Measurements from ENCODE around the gene CA4. TPM values are rescaled to one million over a fixed set of nuclear protein-coding genes. Genes with fewer than 3 reads are reported as not detected.
"Not testable (repeated sequence)": the region's sequence is repeated elsewhere in the genome, so short reads cannot be mapped to it uniquely, and the experiment has no call there.

Gene CA4
- total and polyA plus RNA-seq, 4 donors = 0.14 to 0.67 (median 0.44) TPM

DNA sequence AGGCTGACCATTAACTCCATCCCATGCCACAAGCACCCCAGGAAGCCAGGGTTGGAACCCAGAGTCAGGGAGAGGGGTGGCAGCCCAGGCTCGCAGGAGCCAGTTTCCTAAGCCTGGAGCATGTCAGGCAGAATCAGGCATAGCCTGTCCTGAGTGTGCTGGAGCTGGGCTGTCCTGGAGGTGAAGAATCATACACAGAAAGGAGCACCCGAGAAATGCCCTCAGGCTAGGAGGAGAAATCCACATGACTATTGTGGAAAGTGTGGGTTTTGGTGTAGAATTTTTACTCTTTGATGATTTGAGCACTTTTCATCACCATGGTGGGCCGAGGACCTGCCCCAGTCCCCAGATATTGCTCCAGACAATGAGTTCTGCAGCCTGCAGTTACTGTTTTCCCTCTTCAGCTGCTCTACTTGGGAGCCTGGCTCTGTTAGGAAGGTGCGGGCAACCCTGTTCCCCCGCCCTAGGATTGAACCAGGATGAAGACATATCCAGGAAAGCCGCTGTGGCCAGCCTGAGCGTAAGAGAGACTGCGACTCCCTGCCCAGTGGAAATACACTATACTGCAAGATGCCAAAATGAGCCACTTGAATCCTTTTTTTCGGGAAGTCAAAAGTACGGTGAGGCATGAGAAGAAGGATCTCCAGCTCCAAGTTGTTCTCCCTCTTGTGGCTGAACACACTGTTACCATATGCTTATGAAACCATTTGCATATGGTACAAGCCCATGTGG is 42.1 kb upstream of the CA4 start (continued):
- TF ChIP-seq, protein P1, sequence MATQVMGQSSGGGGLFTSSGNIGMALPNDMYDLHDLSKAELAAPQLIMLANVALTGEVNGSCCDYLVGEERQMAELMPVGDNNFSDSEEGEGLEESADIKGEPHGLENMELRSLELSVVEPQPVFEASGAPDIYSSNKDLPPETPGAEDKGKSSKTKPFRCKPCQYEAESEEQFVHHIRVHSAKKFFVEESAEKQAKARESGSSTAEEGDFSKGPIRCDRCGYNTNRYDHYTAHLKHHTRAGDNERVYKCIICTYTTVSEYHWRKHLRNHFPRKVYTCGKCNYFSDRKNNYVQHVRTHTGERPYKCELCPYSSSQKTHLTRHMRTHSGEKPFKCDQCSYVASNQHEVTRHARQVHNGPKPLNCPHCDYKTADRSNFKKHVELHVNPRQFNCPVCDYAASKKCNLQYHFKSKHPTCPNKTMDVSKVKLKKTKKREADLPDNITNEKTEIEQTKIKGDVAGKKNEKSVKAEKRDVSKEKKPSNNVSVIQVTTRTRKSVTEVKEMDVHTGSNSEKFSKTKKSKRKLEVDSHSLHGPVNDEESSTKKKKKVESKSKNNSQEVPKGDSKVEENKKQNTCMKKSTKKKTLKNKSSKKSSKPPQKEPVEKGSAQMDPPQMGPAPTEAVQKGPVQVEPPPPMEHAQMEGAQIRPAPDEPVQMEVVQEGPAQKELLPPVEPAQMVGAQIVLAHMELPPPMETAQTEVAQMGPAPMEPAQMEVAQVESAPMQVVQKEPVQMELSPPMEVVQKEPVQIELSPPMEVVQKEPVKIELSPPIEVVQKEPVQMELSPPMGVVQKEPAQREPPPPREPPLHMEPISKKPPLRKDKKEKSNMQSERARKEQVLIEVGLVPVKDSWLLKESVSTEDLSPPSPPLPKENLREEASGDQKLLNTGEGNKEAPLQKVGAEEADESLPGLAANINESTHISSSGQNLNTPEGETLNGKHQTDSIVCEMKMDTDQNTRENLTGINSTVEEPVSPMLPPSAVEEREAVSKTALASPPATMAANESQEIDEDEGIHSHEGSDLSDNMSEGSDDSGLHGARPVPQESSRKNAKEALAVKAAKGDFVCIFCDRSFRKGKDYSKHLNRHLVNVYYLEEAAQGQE (IDR thresholded peaks at IDR 0.05) = no peak
- no peak for TF ChIP-seq JUND (IDR thresholded peaks at IDR 0.05)
- no peak for TF ChIP-seq YY1 (IDR thresholded peaks at IDR 0.05)
- TF ChIP-seq NR2F2 (IDR thresholded peaks at IDR 0.05) = no peak
- TF ChIP-seq SP1 (IDR thresholded peaks at IDR 0.05) = no peak
- no peak for TF ChIP-seq RXRA (IDR thresholded peaks at IDR 0.05)
- no peak for TF ChIP-seq HNF4G (IDR thresholded peaks at IDR 0.05)

- not testable (repeated sequence) for H3K36me3 ChIP-seq (ENCODE audit: control insufficient read depth in 4 of 4, insufficient read depth in 3 of 4, low read depth in 1 of 4, low read length in 3 of 4); H3K27ac ChIP-seq (ENCODE audit: low read depth in 1 of 2, low read length in 2 of 2); H3K4me1 ChIP-seq (ENCODE audit: control insufficient read depth in 4 of 4, insufficient read depth in 4 of 4, low read length in 3 of 4); H3K27me3 ChIP-seq (ENCODE audit: control insufficient read depth in 4 of 4, insufficient read depth in 4 of 4, low read length in 3 of 4); H3K9me3 ChIP-seq (ENCODE audit: control insufficient read depth in 4 of 4, low read length in 3 of 4); H3K4me3 ChIP-seq (ENCODE audit: low read depth in 1 of 3, low read length in 3 of 3); H3K9ac ChIP-seq (ENCODE audit: low read depth in 1 of 2, low read length in 2 of 2); DNase-seq (ENCODE audit: low spot score)
- WGBS = 18% methylated on average over 1 of the region's 1 CpG
These were observed 41.5 kb upstream of the CA4 start for GRCh38 chr17:60108309-60108708.

- TF ChIP-seq SP1 (IDR thresholded peaks at IDR 0.05) = no peak
- TF ChIP-seq, protein P2, sequence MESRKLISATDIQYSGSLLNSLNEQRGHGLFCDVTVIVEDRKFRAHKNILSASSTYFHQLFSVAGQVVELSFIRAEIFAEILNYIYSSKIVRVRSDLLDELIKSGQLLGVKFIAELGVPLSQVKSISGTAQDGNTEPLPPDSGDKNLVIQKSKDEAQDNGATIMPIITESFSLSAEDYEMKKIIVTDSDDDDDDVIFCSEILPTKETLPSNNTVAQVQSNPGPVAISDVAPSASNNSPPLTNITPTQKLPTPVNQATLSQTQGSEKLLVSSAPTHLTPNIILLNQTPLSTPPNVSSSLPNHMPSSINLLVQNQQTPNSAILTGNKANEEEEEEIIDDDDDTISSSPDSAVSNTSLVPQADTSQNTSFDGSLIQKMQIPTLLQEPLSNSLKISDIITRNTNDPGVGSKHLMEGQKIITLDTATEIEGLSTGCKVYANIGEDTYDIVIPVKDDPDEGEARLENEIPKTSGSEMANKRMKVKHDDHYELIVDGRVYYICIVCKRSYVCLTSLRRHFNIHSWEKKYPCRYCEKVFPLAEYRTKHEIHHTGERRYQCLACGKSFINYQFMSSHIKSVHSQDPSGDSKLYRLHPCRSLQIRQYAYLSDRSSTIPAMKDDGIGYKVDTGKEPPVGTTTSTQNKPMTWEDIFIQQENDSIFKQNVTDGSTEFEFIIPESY (IDR thresholded peaks at IDR 0.05) = no peak
- TF ChIP-seq JUND (IDR thresholded peaks at IDR 0.05) = no peak
- no peak for TF ChIP-seq MAX (IDR thresholded peaks at IDR 0.05)
- no peak for TF ChIP-seq GABPA (IDR thresholded peaks at IDR 0.05 in 1 of 2, conservative IDR thresholded peaks at IDR 0.05 in 1 of 2)
- no peak for TF ChIP-seq FOXA2 (IDR thresholded peaks at IDR 0.05)
- TF ChIP-seq NR2F2 (IDR thresholded peaks at IDR 0.05) = no peak
- TF ChIP-seq EGR1 (IDR thresholded peaks at IDR 0.05; ENCODE audit: low read depth in 2 of 2) = no peak
- no peak for TF ChIP-seq RXRA (IDR thresholded peaks at IDR 0.05)
- TF ChIP-seq HNF4G (IDR thresholded peaks at IDR 0.05) = no peak
- TF ChIP-seq HNF4A (conservative IDR thresholded peaks at IDR 0.05) = no peak
- no peak for TF ChIP-seq TAF1 (conservative IDR thresholded peaks at IDR 0.05)
- TF ChIP-seq RAD21 (IDR thresholded peaks at IDR 0.05) = no peak
- TF ChIP-seq FOXA1 (IDR thresholded peaks at IDR 0.05) = no peak
- TF ChIP-seq, protein P1 (IDR thresholded peaks at IDR 0.05) = no peak
- TF ChIP-seq YY1 (IDR thresholded peaks at IDR 0.05) = no peak
- TF ChIP-seq ATF3 (IDR thresholded peaks at IDR 0.05) = no peak
- no peak for TF ChIP-seq CTCF (IDR thresholded peaks at IDR 0.05; ENCODE audit: low read depth, low read length, missing input control)
- Histone ChIP-seq H3K36me3 (ENCODE audit: control insufficient read depth in 4 of 4, insufficient read depth in 3 of 4, low read depth in 1 of 4, low read length in 3 of 4) (no peaks in the 10 kb centered on the region), H3K4me1 (ENCODE audit: control insufficient read depth in 4 of 4, insufficient read depth in 4 of 4, low read length in 3 of 4) (no peaks in the 10 kb centered on the region), H3K27ac (ENCODE audit: low read depth in 1 of 2, low read length in 2 of 2) (no peak overlapping the region), H3K27me3 (ENCODE audit: control insufficient read depth in 4 of 4, insufficient read depth in 4 of 4, low read length in 3 of 4) (no peaks in the 10 kb centered on the region), H3K4me3 (ENCODE audit: low read depth in 1 of 3, low read length in 3 of 3) (no peak overlapping the region), H3K9me3 (ENCODE audit: control insufficient read depth in 4 of 4, low read length in 3 of 4) (no peaks in the 10 kb centered on the region), H3K9ac (ENCODE audit: low read depth in 1 of 2, low read length in 2 of 2) (no peak overlapping the region)
- 86% methylated on average over 4 of the region's 4 CpGs for WGBS
- no peak for DNase-seq (ENCODE audit: low spot score)
These were observed 41.1 kb upstream of the CA4 start for GRCh38 chr17:60108712-60109111.

Measured in liver (tissue), 9 donors.